Stimulated activated naive CD8-positive, alpha-beta T cell treated with anti-CD3 and anti-CD28 coated beads, Interleukin-15, Interleukin-2, amounts not matched to agents 100 U/mL and 50 U/mL, for 24 hours (primary cell): Measurements from ENCODE around the gene NDRG2.

Source experiments
- ATAC-seq: fragments of 150-1000 bp; cut with Tn5 transposase; one replicate; pipeline ENCODE4 v1.10.0; 2021
- DNase-seq: peaks from one replicate; pipeline ENCODE4 v3.0.0; 2021

NDRG2 gene

DNA sequence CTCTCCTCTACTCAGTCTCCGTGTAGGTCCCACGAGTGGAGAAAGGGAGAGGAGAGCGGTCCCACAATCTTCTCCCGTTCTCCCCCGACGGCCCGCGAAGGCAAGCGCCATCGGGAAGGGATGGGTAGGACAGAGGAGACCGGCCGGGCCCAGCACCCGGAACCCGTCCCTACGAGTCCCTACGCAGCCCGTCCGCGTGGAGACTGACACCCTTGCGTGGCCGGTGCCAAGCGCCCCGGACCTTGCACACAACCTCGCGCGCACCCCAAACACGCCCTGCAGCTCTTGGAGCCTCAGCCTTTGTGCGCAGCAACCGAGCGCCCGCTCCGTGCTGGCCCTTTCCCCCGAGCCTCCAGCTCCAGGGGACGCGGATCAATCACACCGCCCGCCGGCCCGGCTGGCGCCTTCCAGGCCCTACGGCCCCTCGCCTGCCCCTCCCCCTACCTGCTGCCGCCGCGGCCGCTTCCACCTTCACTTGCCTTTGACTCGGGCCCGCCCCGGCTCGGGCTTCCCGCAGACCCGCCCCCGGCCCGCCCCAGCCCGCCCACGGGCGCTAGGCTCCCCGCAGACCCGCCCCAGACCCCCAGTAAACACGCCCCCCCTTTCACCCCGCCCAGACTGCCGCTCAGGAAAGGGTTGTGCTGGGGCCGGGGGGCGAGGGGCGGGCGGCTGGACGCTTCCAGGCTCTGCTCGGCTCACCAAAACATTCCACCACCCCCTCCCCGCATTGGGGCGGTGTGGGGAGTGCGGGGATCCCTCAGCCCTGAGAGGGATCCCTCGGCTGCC lies at the start of gene NDRG2:
Gene NDRG2, minus strand, starts transcription at position 477 of the 786 bp plus-strand sequence. CDS start 1,746 bp downstream, outside the sequence.
- ATAC-seq (peak; percentile 62), DNase-seq (peak; percentile 70)

- DNase-seq (no peak), ATAC-seq (no peak)
Observed at GRCh38 chr14:21073921-21074320, 49.1 kb upstream of the NDRG2 start.

DNA sequence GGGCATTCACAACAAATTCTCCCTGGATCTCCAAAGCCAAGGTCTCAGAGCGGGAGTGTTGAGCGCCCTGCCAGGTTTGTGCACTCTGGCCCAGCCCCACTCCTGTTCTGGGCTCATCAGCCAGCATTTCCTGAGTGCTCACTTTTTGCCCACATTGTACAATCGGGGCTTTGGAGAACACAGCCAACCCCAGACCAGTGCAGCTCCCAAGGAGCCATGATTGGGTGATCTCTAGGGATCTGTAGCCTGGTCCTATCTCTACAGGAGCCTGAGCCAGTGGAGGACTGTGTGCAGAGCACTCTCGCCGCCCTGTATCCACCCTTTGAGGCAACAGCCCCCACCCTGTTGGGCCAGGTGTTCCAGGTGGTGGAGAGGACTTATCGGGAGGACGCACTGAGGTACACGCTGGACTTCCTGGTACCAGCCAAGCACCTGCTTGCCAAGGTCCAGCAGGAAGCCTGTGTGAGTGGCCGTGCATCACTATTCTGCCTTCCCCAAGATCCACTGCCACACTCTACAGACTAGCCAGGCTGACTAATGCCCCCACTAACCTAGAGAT lies 48.0 kb upstream of the NDRG2 start:
- ATAC-seq (no peak), DNase-seq (no peak)

- DNase-seq (no peak), ATAC-seq (no peak)
Observed at GRCh38 chr14:21072031-21072473, 47.2 kb upstream of the NDRG2 start.

GRCh38 chr14:21071225-21072030 lies 46.6 kb upstream of the NDRG2 start:
- DNase-seq, result peak; percentile 78
- ATAC-seq, result peak; percentile 75

DNA sequence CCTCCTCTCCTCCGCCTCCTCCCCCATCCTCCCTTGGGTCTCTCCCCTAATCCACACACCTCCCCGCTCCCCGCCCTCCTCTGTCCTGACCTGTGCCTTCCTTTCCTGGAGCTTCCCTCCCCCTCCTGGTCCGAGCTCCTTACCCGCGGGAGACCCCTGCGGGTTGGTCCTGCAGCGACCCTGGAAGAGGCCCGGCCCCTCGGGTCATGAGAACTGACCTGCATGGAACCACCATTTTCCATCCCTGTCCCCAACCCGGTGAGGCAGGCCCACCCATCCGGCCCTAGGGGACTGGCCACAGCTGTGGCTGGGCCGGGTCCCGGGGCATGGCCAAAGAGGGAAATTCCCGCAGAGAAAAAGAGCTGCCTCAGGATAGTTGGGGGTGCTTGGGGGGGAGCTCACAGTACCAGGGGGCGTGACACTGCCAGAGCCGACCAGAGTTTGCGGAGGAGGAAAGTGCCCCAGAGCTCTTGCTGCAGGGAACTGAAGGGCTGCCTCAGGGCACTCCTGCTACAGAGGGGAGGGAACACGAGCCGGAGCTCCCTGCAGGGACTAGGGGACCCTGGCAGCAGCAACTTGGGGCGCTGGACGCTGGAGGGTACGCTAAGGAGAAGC lies 45.9 kb upstream of the NDRG2 start:
- peak; percentile 28 for ATAC-seq
- DNase-seq, result no peak

DNA sequence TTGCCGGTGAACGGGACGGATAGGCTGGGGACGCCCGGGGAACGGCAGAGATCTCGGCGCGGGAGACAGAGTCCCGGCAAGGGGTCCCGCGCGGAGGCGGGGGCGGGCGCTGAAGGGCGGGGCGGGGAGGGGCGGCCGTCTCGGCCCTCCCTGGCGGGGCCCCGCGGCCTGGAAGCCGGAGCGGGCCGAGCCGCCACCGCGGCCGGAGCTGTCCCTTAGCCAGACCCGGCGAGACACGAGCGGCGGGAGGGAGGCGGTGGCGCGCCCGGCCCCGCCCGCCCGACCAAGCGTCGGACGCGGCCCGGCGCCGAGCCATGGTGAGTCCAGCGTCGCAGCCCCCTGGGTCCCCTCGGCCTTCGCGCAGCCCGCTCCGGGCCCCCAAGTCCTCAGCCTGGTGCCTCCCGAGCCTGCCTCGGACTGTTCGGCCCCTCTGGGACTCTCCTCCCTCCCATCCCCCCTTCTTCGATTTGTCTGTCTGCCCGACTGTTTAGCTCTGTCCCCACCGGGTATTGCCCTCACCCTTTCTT lies 45.3 kb upstream of the NDRG2 start, which contains the start of gene ARHGEF40:
Gene ARHGEF40, plus strand, starts transcription at position 222 of the 527 bp plus-strand sequence. Its CDS starts 93 bp downstream, at position 315.
- DNase-seq (no peak), ATAC-seq (no peak)

DNA sequence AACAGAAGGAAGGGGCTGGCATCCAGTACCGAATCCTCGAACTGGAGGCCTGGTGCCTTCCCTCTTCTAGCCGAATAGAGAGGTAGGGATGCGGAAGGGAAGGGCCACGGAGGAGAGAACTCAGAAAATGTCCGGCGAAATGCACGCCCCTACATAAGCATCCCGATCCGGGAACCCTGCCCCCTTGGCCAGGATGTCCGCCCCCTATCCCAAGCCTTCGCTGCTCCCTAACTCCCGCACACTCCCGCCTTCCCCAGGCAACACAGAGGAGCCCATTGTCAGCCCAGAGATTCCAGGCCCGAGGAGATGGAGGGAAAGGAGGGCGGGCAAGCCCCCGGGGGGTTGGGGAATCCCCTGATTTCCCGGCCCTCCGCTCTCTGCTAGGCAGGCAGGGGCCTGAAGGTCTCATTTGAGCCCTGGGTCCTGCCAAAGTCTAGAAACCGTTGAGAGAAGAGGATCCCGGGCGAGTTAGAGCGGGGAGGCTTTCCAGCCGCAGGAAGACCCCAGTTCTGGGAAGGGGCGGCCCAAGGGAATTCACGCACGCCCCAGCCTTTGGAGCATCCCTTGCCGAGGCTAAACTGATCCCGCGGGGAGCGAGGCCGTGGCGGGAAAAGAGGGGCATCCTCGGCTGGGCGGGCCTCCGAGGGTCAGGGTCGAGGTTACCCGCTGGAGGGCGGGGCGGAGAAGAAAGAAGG lies 44.7 kb upstream of the NDRG2 start:
- no peak for ATAC-seq

DNA sequence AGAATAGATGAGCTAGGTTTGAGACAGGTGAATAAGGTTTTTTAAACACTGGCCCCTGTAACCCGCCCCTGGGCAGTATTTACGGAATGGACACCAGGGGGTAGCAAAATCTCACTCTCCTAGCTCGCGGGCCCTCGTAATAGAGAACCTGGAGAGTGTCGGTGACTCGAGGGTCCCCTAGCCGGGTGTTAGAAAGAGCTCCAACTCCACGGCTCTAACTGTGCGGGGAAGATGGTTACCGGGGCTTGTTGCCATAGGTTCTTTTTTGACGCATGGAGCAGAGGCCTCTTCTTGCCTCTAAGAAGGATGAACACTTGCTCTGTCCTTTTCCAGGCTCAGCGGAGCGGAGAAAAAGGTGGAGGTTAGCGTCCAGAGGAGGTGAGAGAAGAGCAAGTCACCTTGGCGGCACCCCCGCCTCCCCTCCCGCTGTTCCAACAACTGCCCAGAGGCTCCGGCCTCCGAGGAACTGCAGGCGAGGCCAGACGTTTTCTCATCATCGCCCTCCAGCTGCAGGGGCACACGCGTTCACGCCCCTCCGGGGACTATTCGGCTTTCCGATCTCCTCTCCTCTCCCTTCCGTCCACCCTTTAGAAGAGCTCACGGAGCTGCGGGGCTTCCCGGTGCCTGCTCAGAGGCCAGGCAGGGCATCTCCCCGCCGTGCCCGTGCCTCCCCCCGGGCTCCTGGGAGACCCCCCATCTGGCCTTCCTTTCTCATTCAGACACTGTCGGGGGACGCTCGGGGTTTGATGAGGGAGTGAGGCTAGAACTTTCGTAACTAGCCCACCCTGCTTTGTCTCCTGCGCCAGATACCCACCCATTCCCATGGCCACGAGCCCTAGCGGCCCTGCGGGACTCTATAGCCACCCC lies 43.9 kb upstream of the NDRG2 start:
- ATAC-seq, result peak; percentile 53
- peak; percentile 57 for DNase-seq

More for the DNA sequence above, 44.7 kb upstream of the NDRG2 start:
- DNase-seq, result no peak

- no peak for DNase-seq
- no peak for ATAC-seq
Observed at GRCh38 chr14:21066882-21067502, 42.1 kb upstream of the NDRG2 start.

GRCh38 chr14:21063479-21063878 lies 38.6 kb upstream of the NDRG2 start:
- no peak for ATAC-seq
- no peak for DNase-seq

DNA sequence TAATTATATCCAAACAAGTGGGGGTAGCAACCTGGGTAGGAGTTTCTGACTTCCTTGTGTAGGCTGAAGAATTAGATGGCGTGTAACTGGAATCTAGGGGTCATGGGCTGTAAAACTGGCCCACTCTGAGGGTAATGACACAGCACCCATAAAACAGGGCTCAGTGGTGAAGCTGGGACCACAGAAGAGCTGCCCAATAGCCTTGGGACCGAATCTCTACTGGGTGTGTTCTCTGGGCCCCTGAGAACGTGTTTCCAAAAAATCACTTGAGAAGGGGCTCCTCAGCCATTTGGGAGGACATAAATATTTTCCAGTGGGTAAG lies 36.4 kb upstream of the NDRG2 start:
- ATAC-seq, result no peak
- DNase-seq, result no peak

DNA sequence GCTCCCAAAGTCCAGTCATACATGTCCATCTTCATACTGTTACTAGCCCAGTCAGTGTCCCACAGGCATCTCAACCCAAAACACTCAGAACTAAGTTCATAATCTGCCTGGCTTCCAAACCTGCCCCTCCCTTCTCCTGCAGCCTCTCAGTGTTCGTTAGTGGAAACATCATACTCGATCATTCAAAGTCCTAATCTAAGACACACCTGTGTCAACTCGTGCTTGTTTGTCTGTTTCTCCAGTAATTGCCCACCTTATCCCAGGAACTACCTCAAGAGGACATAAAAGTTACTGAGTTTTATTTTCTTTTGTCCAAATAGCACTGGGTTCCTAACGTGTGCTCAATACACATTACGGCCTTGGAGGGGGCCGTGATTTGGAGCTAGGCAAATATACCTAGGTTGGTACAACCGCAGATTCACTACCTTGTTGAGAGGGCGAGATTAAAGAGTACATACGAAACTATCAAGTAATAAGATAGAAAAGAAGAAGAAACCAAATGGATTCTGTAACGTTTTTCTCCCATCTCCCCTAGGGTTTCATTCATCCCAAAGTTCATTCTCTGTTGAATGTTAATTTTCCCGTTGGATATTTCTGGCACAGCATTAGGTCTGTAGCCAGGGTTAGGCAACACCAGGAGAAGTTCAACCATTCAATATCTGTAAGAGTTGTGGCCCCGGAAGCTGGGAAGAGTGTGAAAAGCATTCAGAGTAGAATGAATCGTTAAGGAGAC lies 35.9 kb upstream of the NDRG2 start:
- no peak for ATAC-seq

DNA sequence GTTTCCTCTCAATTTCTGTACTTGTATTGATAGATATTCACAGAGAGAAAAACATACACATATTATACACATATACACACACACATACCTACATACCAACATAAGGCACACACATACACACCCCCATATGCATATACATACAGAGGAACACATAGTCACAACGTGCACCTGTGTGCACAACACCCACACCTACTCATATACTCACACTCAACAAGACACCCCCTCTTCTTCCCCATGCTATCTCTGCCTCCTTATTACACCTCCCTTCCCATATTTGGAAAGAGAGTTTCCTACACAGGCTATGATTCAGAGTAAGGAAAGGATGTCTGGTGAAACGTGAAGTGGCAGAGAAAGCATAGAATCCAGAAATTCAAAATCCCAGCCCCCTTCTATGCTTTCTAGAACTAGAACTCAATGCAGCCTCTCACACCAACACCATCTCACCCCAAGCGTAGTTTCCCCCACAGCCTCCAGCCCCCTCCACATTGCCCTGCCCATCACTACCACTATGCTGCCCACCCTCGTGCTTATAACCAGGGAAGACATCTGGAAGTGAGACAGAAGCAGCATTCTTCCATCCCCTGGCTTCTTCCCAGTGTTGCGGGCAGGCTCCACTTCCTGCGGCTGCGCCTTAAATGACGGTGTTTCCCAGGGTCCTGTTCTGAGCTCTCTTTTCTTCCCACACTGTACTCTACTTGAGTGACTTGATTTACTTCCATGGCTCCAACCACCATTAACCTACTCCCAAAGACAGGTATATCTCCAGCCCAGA lies 35.2 kb upstream of the NDRG2 start:
- DNase-seq (no peak), ATAC-seq (no peak)

More for the DNA sequence above, 35.9 kb upstream of the NDRG2 start:
- no peak for DNase-seq

- ATAC-seq (no peak), DNase-seq (no peak)
Observed at GRCh38 chr14:21058903-21059302, 34.0 kb upstream of the NDRG2 start.

DNA sequence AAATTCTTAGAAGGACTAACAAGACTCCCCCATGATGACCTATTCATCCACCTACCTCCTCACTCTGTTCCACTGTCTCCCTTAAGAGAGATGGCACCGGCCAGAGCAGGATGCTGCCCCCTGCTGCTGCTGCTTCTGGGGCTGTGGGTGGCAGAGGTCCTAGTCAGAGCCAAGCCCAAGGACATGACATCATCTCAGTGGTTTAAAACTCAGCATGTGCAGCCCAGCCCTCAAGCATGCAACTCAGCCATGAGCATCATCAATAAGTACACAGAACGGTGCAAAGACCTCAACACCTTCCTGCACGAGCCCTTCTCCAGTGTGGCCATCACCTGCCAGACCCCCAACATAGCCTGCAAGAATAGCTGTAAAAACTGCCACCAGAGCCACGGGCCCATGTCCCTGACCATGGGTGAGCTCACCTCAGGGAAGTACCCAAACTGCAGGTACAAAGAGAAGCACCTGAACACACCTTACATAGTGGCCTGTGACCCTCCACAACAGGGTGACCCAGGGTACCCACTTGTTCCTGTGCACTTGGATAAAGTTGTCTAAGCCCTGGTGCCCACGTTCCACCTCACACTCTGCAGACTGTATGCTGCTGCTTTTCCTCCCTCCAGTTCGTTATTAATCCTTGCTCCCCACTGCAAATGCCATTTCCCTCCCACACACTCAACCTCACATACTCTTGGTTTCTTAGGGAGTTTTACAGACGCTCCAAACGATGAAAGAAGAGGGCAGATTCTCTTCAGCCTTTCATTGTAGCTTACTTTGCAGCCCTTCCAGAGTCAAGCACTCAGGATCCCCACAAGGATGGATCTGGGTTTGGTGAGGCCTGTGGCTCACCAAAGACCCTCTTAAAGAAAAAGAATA lies 33.2 kb upstream of the NDRG2 start, which contains the start of gene RNASE8:
Gene RNASE8, plus strand, starts transcription at position 20 of the 873 bp plus-strand sequence. Its CDS starts 71 bp downstream, at position 91.
- ATAC-seq, result peak; percentile 72
- DNase-seq, result no peak

DNA sequence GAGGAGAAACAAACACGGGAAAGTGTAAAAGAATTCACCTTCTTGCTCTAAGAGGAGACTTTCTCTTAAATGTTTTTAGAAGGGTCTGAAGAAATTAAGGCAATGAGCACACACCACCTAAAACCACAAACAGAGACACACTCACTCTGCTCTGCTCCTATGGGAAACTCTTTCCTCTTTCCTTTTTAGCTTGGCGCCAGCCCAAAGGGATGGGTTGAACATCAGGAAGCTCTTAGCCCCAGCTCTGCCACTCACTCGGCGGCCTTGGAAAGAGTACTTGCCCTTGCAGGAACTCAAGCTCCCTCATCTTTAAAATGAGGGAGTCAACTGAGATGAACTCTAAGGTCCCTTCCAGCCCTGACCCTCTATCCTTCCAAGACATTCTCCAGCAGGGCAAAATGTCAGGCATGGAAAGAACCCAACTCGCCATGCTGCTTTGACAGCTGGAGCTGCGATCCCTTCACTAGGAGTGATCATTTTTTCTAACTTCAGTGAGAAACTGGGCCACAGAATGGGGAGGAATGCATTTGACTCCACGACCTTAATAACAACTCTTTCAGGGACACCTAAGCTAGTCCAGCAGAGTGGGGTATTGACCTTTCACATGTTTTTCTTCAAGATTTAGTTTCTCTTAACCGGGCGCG lies 31.8 kb upstream of the NDRG2 start:
- DNase-seq (no peak), ATAC-seq (no peak)
